HG03159 (cell line): ENCODE results near the gene FOXA2.

Experiments
- ATAC-seq: cut with Tn5 transposase; IDR thresholded peaks from one replicate; pipeline ENCODE4 v1.9.1; 2021; ENCODE audit warnings: mild to moderate bottlenecking, moderate library complexity; ENCODE audit not compliant: unreplicated experiment

The FOXA2 gene

DNA sequence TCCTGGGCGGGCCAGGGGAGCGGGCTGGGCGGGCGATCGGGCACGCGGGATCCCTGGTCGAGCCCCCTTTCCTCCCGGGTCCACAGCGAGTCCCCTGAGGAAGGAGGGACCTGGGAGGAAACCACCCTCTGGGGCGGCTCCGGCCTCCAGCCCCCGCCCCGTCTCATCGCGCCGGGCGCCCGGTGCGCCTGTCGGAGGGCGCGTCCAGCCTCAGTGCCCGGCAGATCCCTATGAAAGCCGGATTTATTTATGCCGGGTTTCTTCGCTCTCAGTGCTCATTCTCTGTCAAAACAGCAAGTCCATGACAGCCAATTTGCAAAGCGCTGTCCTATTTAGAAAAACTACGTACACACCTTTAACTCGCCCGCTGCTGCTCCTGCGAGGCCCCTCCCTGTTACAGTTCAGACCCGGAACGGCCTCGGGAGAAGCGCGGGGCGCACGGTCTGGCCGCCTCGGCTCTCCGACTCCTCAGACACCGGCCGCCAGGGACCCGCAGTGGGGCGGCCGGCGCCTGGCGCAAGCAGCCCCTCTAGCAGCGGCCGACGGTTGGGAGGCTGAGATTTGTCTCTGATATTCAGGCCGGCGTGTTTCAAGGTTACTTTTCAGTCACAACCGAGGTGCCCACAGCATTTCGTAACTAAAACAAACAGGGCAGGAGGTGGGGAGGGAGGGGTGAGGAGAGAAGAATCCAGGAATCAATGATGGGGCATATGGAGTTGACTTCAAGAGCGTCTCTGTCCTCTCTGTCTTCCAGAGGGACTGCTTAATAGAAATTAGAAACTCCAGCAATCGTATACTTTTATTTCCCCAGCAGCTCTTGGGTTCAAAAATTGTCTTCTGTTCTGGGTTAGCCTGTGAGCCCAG, 782 bp upstream of the FOXA2 start:
- no peak for ATAC-seq

DNA sequence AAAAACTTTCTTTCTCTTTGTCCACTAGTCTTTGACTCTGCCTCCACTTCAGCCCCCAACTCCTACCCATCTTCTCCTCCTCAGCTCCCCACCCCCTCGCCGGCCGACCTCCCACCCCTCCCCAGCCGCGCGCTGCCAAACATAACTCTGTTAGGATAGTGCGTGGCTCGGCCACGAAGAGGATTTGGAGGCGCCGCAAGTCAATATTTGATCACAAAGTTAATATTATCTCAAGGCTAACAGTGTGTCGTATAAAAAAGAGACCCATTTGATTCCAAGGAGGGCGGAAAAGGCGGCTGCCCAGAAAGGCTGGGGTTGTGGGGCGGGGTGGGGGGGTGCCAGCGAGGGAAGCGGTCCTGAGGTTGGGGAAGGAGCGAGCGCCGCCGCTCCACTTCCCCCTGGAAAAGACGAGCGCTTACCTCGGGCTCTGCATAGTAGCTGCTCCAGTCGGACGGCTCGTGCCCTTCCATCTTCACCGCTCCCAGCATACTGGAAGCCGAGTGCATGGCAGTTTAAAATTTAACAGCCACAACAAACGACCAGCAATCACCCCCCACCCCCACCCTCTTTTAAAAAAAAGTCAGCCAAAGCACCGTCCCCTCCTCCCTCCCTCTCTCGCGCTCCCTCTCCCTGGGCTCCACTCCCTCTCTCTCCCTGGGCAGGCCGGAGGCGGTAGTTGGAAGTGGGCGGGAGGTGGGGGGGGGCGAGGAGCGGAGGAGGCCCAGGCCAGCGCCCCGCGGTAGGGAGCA, 425 bp downstream of the FOXA2 start:
- ATAC-seq = no peak

DNA sequence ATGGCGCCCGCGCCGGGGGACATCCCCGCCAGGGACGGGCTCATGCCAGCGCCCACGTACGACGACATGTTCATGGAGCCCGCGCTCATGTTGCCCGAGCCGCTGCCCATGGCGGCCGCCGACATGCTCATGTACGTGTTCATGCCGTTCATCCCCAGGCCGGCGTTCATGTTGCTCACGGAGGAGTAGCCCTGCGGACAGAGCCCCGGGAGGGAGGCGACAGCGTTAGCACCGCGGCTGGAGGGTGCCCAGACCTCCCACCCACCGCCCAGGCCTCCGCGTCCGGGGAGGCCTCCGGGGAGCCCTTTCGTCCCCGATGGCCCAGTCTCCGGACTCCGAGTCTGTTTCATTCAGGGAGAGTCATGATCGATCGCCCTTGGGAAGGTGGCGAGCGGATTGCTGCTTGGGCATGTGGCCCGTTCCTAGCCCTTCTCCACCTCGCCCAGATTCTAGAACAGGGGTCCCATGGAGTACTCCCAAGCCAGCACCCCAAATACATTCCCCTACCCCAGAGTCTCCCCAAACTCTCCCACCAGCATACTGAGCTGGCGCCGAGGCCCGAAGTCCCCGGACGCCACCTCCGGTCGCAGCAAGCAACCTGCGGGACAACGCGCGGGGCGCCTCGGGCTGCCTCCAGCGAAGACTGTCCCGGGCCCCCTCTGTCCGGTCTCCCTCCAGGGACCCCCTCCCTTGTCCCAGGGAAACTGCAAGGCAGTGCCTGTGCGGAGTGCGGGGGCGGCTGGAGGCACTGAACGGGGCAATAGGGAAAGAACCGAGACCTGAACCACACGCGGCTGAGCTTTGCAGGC, 1.2 kb downstream of the FOXA2 start:
- ATAC-seq = no peak

DNA sequence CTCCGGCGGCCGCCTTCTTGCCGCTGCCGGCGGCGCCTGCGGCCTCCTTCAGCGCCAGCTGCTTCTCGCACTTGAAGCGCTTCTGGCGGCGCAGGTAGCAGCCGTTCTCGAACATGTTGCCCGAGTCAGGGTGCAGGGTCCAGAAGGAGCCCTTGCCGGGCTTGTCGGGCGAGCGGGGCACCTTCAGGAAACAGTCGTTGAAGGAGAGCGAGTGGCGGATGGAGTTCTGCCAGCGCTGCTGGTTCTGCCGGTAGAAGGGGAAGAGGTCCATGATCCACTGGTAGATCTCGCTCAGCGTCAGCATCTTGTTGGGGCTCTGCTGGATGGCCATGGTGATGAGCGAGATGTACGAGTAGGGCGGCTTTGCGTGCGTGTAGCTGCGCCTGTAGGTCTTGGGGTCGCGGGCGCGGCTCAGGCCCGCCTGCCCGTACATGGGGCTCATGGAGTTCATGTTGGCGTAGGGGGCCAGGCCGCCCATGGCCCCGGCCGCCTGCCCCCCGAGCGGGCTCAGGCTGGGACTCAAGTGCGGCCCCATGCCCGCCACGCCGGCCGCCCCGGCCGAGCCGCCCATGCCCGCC, 1.9 kb downstream of the FOXA2 start:
- ATAC-seq = no peak

GRCh38 chr20:22581437-22582385, 2.7 kb downstream of the FOXA2 start:
- ATAC-seq = no peak

GRCh38 chr20:22579711-22580697, 4.4 kb downstream of the FOXA2 start:
- no peak for ATAC-seq

GRCh38 chr20:22579119-22579427, 5.3 kb downstream of the FOXA2 start:
- no peak for ATAC-seq

DNA sequence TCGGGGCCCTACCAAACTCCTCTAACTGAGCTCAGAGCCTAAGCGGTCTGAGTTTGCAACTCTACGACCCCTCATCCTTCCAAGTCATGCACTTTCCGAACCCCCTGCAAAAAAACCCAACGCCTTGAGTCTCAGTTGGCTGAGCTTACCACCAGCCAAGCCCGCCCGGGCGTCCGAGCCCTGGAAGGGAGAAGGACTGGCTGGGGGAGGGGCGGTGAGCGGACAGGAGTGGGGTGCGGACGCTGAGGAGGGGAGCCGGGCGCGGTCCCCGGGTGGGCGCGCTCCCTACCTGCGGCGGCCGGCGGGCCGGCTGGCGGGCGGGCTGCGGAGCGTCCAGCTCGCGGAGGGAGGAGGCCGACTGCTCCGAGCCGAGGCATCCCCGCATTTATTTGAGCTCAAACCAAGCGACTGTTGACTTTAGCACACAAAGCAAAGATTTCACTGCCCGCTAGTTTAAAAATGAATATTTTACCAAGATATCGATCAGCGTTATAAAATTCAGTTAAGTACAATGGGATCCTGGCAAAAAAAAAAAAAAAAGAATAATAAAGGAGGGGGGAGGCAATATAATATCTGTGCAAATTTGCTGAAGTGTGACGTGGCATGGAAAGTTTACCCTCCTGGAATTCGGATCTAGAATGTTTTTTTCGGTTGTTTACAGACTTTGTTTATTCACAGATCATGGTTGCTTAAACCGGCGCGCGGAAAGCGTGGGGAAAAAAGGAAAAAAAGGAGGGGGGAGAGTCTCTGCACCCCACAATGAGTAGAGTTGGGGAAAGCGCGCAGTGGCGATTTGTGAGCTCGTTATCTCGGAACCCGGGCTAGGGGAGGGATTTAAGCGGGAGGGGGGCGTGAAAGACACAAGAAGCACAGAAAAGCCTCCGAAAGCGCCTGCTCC, 5.9 kb downstream of the FOXA2 start:
- no peak for ATAC-seq

GRCh38 chr20:22577515-22578220, 6.7 kb downstream of the FOXA2 start:
- no peak for ATAC-seq

- no peak for ATAC-seq
Measured at GRCh38 chr20:22576733-22577514, 7.4 kb downstream of the FOXA2 start.

DNA sequence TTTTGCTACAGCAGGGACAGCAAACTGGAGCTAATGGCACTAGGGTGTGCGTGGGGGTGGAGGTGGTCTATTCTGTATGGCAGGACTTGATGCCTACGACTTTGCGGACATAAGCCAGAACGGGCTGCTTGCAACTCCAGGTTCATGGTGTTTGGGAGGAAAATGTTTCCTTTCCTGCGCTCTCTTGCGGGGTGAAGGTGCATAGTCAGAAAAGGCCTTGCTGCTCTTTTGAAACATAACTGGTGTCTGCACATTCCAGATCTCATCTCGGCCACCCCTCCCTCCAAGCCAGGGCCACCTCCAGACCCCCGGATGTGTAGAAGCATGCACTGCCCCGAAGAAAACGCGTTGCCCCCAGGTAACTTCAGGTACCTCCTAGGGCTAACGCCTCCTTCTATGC, 8.1 kb downstream of the FOXA2 start:
- no peak for ATAC-seq

DNA sequence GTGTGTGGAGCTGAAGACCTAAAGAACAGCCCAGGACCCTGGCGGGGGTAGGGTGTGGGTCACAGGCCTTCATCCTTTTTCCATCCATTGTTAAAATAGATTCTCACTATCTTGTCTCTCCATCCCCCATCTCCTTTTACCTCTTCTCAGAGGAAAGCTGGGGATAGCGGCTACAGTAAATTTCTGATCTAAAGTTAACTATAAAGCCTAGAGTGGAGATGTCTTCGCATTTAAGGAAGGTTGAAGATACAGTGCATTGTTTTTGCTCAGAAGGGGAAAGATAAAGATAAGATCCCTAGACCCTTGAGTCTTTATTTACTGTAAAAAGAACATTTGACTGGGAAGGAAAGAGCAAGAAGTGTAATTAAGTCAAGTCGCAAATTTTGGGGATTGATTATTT, 8.6 kb downstream of the FOXA2 start:
- no peak for ATAC-seq

DNA sequence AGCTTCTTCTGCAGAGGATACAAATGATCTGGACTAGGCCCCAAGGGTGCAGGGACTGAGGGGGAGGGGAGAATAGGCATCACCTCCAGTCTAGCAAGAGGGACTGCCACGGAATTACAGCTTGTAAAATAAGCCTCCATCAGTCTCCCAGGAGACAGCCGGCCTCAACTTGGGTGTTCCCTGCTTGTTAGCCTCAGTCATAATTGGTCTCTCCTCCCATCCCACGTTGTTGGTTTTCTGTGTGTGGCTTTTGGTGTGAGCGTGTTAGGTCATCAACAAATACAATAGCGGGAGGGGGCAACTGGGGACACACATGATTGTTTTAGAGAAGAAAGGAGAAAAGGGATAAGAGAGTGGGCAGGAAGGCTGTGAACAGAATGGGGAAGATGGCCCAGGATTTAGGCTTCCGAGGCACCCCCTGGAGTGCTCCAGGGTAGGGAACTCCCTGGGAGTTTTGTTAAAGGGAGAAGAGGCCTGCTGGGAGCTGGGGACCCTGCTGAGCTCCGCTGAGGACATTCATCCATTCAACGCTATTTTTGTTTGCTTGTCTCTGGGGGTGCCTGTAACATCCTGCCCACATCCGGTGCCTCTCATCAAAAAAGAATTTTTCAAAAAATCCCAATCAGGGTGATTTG, 9.2 kb downstream of the FOXA2 start:
- no peak for ATAC-seq

GRCh38 chr20:22574545-22575086, 9.8 kb downstream of the FOXA2 start:
- ATAC-seq = no peak

GRCh38 chr20:22572491-22572890, 11.9 kb downstream of the FOXA2 start:
- ATAC-seq = no peak

DNA sequence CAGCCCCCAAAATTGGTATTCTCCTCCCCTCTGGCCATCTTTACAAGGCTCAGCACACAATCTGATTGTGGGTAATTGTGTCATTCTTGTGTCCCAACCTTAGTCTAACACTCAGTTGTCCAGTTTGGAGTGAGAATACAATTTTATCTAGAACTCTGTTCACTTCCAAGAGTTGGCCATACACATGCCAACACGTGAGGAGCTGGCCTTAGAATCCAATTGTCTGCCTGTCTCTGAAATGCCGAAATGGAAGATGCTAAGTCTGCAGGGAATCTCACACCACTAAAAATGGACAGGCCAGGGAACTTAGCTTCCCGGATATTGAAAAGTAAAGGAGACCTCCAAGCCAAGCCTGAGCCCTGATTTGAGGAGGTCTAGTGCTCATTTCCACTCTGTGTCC, 12.3 kb downstream of the FOXA2 start:
- no peak for ATAC-seq
